Hepatocyte (in vitro differentiated cells): ENCODE measurements around the gene FGF2. TPM values are rescaled to one million over a fixed set of nuclear protein-coding genes. Genes with fewer than 3 reads are reported as not detected.

Experiments
- DNase-seq: peaks from one replicate; pipeline ENCODE4 v3.0.0-alpha.2; 2016; ENCODE audit warnings: low spot score
- H2AFZ ChIP-seq: fragments of 200-600 bp; sonication (generic); 2 replicates; pipeline ENCODE4 v1.6.0; 2016; ENCODE audit warnings: antibody characterized with exemption, mild to moderate bottlenecking
- H3K27ac ChIP-seq: fragments of 200-600 bp; sonication (generic); 2 replicates; pipeline ENCODE4 v1.5.1; 2016; ENCODE audit warnings: mild to moderate bottlenecking
- H3K27me3 ChIP-seq: fragments of 200-600 bp; sonication (generic); 2 replicates; pipeline ENCODE4 v1.6.1; 2016
- H3K36me3 ChIP-seq: fragments of 200-600 bp; sonication (generic); replicated peaks from 2 replicates; pipeline ENCODE4 v1.5.1; 2016; ENCODE audit warnings: low read depth; ENCODE audit not compliant: insufficient read depth
- H3K4me1 ChIP-seq: fragments of 200-600 bp; sonication (generic); 2 replicates; pipeline ENCODE4 v1.5.1; 2016; ENCODE audit warnings: mild to moderate bottlenecking, moderate library complexity; ENCODE audit not compliant: insufficient read depth
- H3K4me2 ChIP-seq: fragments of 200-600 bp; sonication (generic); 2 replicates; pipeline ENCODE4 v1.6.0; 2016
- H3K4me3 ChIP-seq: fragments of 200-600 bp; sonication (generic); 2 replicates; pipeline ENCODE4 v1.5.1; 2016; ENCODE audit warnings: mild to moderate bottlenecking
- H3K79me2 ChIP-seq: fragments of 200-600 bp; sonication (generic); 2 replicates; pipeline ENCODE4 v1.6.0; 2017; ENCODE audit warnings: mild to moderate bottlenecking
- H3K9me2 ChIP-seq: fragments of 200-600 bp; sonication (generic); replicated peaks from 2 replicates; pipeline ENCODE4 v1.6.0; 2017; ENCODE audit warnings: mild to moderate bottlenecking; ENCODE audit not compliant: insufficient read depth
- H3K9me3 ChIP-seq: fragments of 200-600 bp; sonication (generic); 2 replicates; pipeline ENCODE4 v1.5.1; 2016; ENCODE audit warnings: low read depth, mild to moderate bottlenecking
- H4K20me1 ChIP-seq: fragments of 200-600 bp; sonication (generic); 2 replicates; pipeline ENCODE4 v1.6.0; 2016; ENCODE audit warnings: mild to moderate bottlenecking; ENCODE audit not compliant: insufficient read depth, poor library complexity, severe bottlenecking
- EZH2 ChIP-seq: fragments of 200-600 bp; sonication (generic); IDR thresholded peaks from 2 replicates; pipeline ENCODE4 v1.6.1; 2016; ENCODE audit warnings: antibody characterized with exemption, mild to moderate bottlenecking, borderline replicate concordance
- EZH2phosphoT487 ChIP-seq: fragments of 200-600 bp; sonication (generic); IDR thresholded peaks from one replicate; pipeline ENCODE4 v1.6.1; 2018; ENCODE audit warnings: antibody characterized with exemption, mild to moderate bottlenecking, low read depth, moderate library complexity; ENCODE audit not compliant: unreplicated experiment, severe bottlenecking
- WGBS: methylation state at CpG from one replicate; pipeline ENCODE4 v1.1.6; 2016; ENCODE audit warnings: low lambda C conversion rate; ENCODE audit errors: missing lambda C conversion rate; 5-methylcytosine and 5-hydroxymethylcytosine counted together
- polyA plus RNA-seq: library from polyadenylated mRNA; unstranded; fragments of >200 nt; fragmentation: Nextera tagmentation; extraction: Ambion mirVana; gene quantifications from 2 replicates; pipeline ENCODE4 v1.2.1, GENCODE V29; 2016
- total RNA-seq: library from RNA; depleted of rRNA; stranded (reverse); fragments of >200 nt; gene quantifications from 2 replicates; pipeline ENCODE4 v1.2.3, GENCODE V29; 2014
- TF ChIP-seq, protein P1 (sequence below): fragments of 200-600 bp; sonication (generic); IDR thresholded peaks from 2 replicates; pipeline ENCODE4 v1.5.1; 2016; ENCODE audit warnings: antibody characterized with exemption, mild to moderate bottlenecking; ENCODE audit not compliant: poor library complexity

FGF2 gene
- total and polyA plus RNA-seq, 2 experiments from 2014 or later, result 3.9 to 9.7 TPM

DNA sequence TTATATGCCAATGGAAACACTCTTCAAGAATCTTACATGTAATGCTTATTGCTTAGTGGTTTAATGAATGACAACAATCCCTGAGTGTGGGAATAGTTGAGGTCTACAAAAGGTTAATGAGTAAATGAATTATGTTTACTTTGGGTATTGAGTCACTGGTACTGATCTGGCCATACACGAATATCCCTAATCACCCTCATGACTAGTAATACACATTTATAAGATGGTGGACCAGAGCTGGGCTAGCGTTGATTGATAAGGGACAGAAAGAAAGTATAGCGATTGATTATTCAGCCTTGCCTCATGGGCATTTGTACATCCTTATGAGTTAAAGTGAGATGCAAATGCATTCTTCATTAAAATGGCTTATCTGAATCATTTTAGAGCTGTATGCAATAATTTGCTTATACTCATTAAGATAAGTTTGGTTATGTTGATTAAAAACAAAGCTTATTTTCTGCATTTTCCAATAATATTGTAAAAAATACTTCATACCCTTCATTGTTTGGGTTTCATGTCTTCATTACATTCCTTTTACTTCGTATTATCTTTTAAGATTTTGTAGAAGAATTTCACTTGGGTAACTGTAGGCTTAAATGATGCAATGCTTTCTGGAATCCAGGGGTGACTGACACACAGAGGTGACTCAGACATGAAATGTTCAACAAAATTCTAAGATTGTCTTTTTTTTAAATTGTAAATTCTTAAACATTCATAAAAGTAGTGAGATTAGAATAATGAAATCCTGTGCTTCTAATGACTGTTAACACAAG lies 47.4 kb downstream of the FGF2 start:
- Histone ChIP-seq H3K79me2 (peaks cover 2% of the 10 kb centered on the region), H3K4me3 (no peak overlapping the region), H3K27me3 (no peaks in the 10 kb centered on the region), H3K9me3 (peaks cover 1% of the 10 kb centered on the region), H3K27ac (peak overlapping the region; percentile 22), H3K4me1 (no peaks in the 10 kb centered on the region), H2AFZ (no peak overlapping the region), H3K36me3 (no peaks in the 10 kb centered on the region), H3K4me2 (no peak overlapping the region), H4K20me1 (no peaks in the 10 kb centered on the region), H3K9me2 (no peaks in the 10 kb centered on the region)
- 65% methylated on average over 4 of the region's 4 CpGs for WGBS
- DNase-seq, result peak; percentile 16
- TF ChIP-seq, protein P1, sequence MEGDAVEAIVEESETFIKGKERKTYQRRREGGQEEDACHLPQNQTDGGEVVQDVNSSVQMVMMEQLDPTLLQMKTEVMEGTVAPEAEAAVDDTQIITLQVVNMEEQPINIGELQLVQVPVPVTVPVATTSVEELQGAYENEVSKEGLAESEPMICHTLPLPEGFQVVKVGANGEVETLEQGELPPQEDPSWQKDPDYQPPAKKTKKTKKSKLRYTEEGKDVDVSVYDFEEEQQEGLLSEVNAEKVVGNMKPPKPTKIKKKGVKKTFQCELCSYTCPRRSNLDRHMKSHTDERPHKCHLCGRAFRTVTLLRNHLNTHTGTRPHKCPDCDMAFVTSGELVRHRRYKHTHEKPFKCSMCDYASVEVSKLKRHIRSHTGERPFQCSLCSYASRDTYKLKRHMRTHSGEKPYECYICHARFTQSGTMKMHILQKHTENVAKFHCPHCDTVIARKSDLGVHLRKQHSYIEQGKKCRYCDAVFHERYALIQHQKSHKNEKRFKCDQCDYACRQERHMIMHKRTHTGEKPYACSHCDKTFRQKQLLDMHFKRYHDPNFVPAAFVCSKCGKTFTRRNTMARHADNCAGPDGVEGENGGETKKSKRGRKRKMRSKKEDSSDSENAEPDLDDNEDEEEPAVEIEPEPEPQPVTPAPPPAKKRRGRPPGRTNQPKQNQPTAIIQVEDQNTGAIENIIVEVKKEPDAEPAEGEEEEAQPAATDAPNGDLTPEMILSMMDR, result no peak
- no peak for TF ChIP-seq EZH2
- TF ChIP-seq EZH2phosphoT487, result no peak

DNA sequence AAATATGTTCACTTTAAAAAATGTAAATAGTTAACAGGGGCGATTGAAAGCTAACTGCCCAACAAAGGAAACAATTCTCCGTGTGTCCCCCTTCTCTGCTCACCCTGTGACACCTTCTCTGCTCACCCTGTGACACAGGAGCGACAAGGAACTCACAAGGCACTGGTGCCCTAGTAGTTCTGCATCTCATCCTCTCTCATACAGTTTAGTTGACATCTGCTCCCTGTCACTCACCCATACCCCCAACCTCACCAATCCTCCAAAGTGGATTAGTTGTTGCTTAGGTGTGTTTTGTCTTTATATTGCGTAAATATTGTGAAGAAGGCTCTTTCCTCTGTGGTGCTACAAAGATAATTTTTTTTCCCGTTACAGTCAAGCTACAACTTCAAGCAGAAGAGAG lies 49.3 kb downstream of the FGF2 start:
- H3K79me2 ChIP-seq, result peaks cover 2% of the 10 kb centered on the region
- no peaks in the 10 kb centered on the region for H3K27me3 ChIP-seq
- no peak overlapping the region for H3K27ac ChIP-seq
- H3K36me3 ChIP-seq, result no peaks in the 10 kb centered on the region
- H3K4me1 ChIP-seq, result no peaks in the 10 kb centered on the region
- DNase-seq, result no peak
- no peaks in the 10 kb centered on the region for H3K9me2 ChIP-seq
- H2AFZ ChIP-seq, result no peak overlapping the region
- H3K4me3 ChIP-seq, result no peak overlapping the region
- no peak overlapping the region for H3K4me2 ChIP-seq
- no peaks in the 10 kb centered on the region for H3K9me3 ChIP-seq
- WGBS, result 90% methylated on average over 5 of the region's 5 CpGs
- no peak for TF ChIP-seq EZH2
- no peaks in the 10 kb centered on the region for H4K20me1 ChIP-seq

DNA sequence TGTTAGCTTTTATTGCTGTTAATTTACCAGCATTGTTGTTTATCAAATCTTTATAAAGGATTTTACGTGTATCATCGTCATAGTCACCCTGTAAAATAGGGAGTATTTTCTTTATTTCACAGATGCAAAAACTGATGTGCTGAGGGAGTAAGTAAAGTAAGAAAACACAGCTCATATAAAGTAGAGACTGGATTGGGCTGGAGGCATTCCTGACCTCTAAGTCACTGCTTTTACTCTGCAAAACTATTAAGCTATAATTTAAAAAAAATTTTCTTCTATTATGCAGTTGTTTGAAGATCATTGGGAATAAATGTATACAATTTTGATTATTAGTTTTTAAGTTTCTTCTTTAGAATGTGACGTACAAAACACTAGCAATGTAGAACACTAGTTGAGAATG lies 49.8 kb downstream of the FGF2 start:
- no peaks in the 10 kb centered on the region for H3K9me2 ChIP-seq
- no peaks in the 10 kb centered on the region for H3K27me3 ChIP-seq
- no peak overlapping the region for H3K27ac ChIP-seq
- no peak overlapping the region for H3K4me2 ChIP-seq
- peaks cover 2% of the 10 kb centered on the region for H3K79me2 ChIP-seq
- H3K4me1 ChIP-seq, result no peaks in the 10 kb centered on the region
- no peak overlapping the region for H2AFZ ChIP-seq
- TF ChIP-seq EZH2phosphoT487 (no peak), EZH2 (no peak)
- TF ChIP-seq, protein P1, result no peak
- DNase-seq, result no peak
- H4K20me1 ChIP-seq, result no peaks in the 10 kb centered on the region
- H3K9me3 ChIP-seq, result no peaks in the 10 kb centered on the region
- WGBS, result 95% methylated on average over 3 of the region's 3 CpGs
- no peaks in the 10 kb centered on the region for H3K36me3 ChIP-seq
- no peak overlapping the region for H3K4me3 ChIP-seq

DNA sequence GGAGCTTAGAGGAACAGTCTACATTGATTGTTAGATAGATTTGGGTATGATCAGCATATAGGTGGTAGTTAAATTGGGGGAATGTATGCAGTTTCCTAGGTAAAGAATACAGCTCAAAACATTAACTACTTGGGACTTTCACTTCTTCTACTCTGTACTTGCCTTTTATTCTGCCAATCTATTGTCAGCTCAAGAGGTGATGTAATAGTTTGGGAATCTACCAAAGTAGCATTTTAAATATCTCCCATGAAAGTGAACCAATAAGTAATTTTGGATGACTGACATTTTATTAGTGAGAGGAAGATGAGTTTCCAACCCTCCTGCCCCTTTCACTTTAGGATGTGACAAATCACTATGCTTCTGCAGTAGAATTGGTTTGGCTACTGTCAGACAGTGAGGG lies 52.4 kb downstream of the FGF2 start:
- Histone ChIP-seq H3K4me1 (no peaks in the 10 kb centered on the region), H3K9me3 (no peaks in the 10 kb centered on the region), H4K20me1 (no peaks in the 10 kb centered on the region), H3K36me3 (no peaks in the 10 kb centered on the region), H3K27me3 (no peaks in the 10 kb centered on the region), H3K79me2 (no peaks in the 10 kb centered on the region), H3K27ac (no peak overlapping the region), H3K4me3 (no peak overlapping the region), H3K4me2 (no peak overlapping the region), H3K9me2 (no peaks in the 10 kb centered on the region), H2AFZ (no peak overlapping the region)
- DNase-seq, result no peak
- no peak for TF ChIP-seq EZH2
- TF ChIP-seq, protein P1, result no peak
- no peak for TF ChIP-seq EZH2phosphoT487
